Brain microvascular endothelial cell (primary cell): ENCODE data around the gene MAB21L3.
"Not testable (repeated sequence)": the region's sequence is repeated elsewhere in the genome, so short reads cannot be mapped to it uniquely, and the experiment has no call there.

Source experiments
- DNase-seq: peaks from one replicate; pipeline ENCODE4 v3.0.0-alpha.2; 2020
- H3K27ac ChIP-seq: fragments of 250-450 bp; sonication (Bioruptor Pico); 2 replicates; pipeline ENCODE4 v1.5.1; 2020; ENCODE audit warnings: mild to moderate bottlenecking, moderate library complexity
- H3K27me3 ChIP-seq: fragments of 250-450 bp; sonication (Bioruptor Pico); replicated peaks from 2 replicates; pipeline ENCODE4 v1.5.1; 2020; ENCODE audit warnings: mild to moderate bottlenecking
- H3K36me3 ChIP-seq: fragments of 250-450 bp; sonication (Bioruptor Pico); replicated peaks from 2 replicates; pipeline ENCODE4 v1.5.1; 2020; ENCODE audit warnings: mild to moderate bottlenecking
- H3K4me3 ChIP-seq: 2 replicates; pipeline ENCODE4 v1.5.1; 2011; ENCODE audit warnings: low read depth, mild to moderate bottlenecking, control low read depth, low read length, moderate library complexity
- CTCF ChIP-seq: IDR thresholded peaks from 2 replicates; pipeline ENCODE4 v1.5.1; 2011; ENCODE audit warnings: low read depth, mild to moderate bottlenecking, moderate library complexity, low read length, control low read depth, inconsistent platforms; ENCODE audit errors: missing control alignments
- in situ Hi-C: cut with HindIII; loops from 2 replicates; pipeline ENCODE4 v1.10.0; 2017; ENCODE audit warnings: low sequenced_read_pairs, low pct_ligation_motif_present

Gene MAB21L3

GRCh38 chr1:116144151-116144550, 33.0 kb downstream of the MAB21L3 start:
- in situ Hi-C loops = no loop called here
- H3K27me3 ChIP-seq = no peaks in the 10 kb centered on the region

GRCh38 chr1:116146447-116147113, 35.4 kb downstream of the MAB21L3 start:
- DNase-seq, H3K36me3 ChIP-seq, H3K4me3 ChIP-seq, H3K27ac ChIP-seq, in situ Hi-C loops, H3K27me3 ChIP-seq: not testable (repeated sequence)

More at GRCh38 chr1:116144151-116144550, 33.0 kb downstream of the MAB21L3 start:
- Histone ChIP-seq H3K27ac (no peak overlapping the region), H3K4me3 (no peak overlapping the region), H3K36me3 (no peaks in the 10 kb centered on the region)
- no peak for TF ChIP-seq CTCF
- DNase-seq = no peak

GRCh38 chr1:116147114-116147510, 35.9 kb downstream of the MAB21L3 start:
- no peak for TF ChIP-seq CTCF
- Histone ChIP-seq H3K36me3 (no peaks in the 10 kb centered on the region), H3K4me3 (no peak overlapping the region), H3K27ac (no peak overlapping the region), H3K27me3 (no peaks in the 10 kb centered on the region)
- in situ Hi-C loops = no loop called here
- DNase-seq = no peak

- H3K36me3 ChIP-seq = no peaks in the 10 kb centered on the region
- in situ Hi-C loops = no loop called here
Observed at GRCh38 chr1:116147972-116148371, 36.8 kb downstream of the MAB21L3 start.

GRCh38 chr1:116148967-116149366, 37.8 kb downstream of the MAB21L3 start:
- no peak overlapping the region for H3K27ac ChIP-seq
- no peak overlapping the region for H3K4me3 ChIP-seq
- no peak for TF ChIP-seq CTCF
- in situ Hi-C loops = no loop called here
- DNase-seq = no peak
- H3K36me3 ChIP-seq = no peaks in the 10 kb centered on the region
- no peaks in the 10 kb centered on the region for H3K27me3 ChIP-seq

More at GRCh38 chr1:116147972-116148371, 36.8 kb downstream of the MAB21L3 start:
- no peak overlapping the region for H3K27ac ChIP-seq
- no peak for TF ChIP-seq CTCF
- no peak for DNase-seq
- no peak overlapping the region for H3K4me3 ChIP-seq
- no peaks in the 10 kb centered on the region for H3K27me3 ChIP-seq

GRCh38 chr1:116150368-116150767, 39.2 kb downstream of the MAB21L3 start:
- Histone ChIP-seq H3K4me3 (no peak overlapping the region), H3K36me3 (no peaks in the 10 kb centered on the region), H3K27me3 (no peaks in the 10 kb centered on the region), H3K27ac (no peak overlapping the region)
- DNase-seq = no peak
- TF ChIP-seq CTCF = no peak
- in situ Hi-C loops = loop anchor here (25.0 kb wide), 1 partner anchor 337 kb away; no protein-coding TSS in a partner anchor
